Suppressor macrophage treated with lipopolysaccharide for 4 hours (primary cell): Measurements from ENCODE around the gene GOLGA6D.
"Not testable (repeated sequence)": the region's sequence is repeated elsewhere in the genome, so short reads cannot be mapped to it uniquely, and the experiment has no call there.

Source experiments
- DNase-seq: peaks from one replicate; pipeline ENCODE4 v3.0.0-alpha.2; 2020

GOLGA6D gene

GRCh38 chr15:75282572-75282971 lies at the start of gene GOLGA6D:
GOLGA6D (plus strand) TSS chr15:75282835; CDS start chr15:75282876, 41 bp downstream.
- not testable (repeated sequence) for DNase-seq

- DNase-seq: no peak
Observed at GRCh38 chr15:75233504-75234190, 49.0 kb upstream of the GOLGA6D start.

DNA sequence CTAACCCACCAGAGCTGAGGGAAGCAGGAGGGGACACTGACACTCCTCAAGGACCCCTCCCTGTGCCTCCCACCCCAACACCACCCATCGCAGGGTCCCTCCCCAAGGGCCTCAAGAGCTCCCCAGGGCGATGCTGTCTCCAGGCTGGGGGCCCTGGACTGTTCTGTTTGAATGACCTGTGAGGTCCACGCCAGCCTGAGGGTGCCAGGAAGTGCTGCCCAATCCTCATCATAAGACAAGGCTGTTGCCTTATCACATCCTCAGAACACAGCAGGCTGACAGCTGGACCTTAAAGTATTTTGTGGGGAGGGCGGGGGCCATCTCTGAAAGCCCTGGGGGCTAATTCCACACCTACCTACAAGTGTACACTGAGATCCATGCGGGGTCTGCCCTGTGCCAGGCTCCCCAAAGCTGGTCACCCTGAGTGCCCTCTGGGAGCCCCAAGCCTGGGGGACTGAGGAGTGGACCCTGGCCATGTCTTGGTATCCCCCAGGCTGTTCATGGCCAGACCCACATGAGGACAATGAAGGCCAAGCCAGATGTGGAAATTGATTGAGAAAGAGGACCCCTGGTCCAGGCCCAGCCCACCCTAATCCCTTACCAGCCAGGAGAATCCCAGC lies 48.3 kb upstream of the GOLGA6D start:
- DNase-seq: no peak

GRCh38 chr15:75235051-75235673 lies 47.5 kb upstream of the GOLGA6D start:
- DNase-seq: no peak

DNA sequence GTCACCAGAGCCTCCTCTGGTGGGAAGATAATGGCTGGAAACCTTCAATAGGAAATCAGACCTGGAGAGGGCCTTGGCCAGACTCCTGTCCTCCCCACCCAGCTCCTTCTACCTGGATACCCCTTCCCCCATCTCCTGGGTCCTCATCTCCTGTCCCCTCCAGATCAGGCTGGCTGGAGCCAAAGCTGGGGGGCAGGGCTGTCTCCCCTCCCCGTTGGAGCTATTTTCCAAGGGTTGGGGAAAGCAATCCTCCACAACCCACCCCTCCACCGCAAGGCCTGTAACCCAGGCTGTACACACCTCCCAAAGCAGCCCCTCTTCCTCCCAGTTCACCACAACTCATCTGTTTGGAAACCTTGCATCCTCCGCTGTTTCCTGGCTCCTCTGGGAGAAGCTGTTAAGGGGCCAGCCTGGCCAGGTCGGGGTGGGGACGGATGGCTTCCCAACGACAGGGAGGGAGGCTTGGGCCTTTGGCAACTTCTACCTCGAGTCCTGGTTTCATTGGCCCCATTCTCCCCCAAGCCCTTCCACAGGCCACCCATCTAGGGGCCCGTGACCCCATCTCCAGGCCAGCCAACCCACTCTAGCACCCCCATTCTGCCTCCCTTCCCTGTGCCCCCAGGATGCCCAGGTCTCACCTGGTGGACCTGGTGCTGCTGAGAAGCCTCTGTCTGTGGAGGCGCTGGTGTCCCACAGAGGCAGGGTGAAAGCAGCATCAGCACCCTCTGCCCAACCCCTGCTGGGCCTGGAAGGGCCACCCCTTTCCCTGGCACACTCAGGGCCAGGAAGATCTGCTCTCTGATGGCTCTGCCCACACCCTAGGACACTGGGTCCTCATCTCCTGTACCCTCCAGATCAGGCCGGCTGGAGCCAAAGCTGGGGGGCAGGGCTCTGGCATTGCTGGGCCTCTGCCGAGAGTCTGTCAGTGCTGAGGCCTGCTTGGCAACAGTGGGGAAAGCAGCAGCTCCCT lies 46.6 kb upstream of the GOLGA6D start:
- no peak for DNase-seq

DNA sequence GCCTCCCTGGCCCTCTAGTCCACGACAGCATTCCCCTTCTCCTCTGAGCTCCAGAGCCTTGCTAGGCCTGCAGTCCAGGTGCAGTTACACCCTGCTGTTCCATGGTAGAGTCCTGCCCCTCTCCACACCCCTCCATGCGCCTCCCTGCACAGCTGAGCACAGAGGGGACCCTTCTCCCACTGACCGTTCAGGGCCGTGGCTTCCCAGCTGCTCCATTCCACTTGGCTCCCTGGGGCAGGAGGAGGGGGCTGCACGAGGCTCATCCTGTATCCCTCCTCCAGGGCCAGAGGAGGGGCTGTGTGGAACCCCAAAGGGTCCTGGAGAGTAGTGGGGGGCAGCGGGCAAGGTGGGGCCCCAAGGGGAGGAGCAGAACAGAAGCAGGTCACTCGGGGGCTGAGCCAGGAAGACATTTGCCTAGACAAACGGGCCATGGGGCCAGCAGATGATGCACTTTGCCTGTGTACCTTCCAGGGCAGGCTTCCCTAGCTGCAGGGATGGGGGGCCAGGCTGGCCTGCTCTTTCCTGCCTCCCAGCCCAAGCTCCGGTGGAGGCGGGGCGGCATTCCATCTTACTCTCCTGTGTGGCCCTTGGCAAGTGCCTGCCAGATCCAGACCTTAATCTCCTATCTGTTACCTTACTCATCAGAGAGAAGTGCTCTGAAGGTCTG lies 45.2 kb upstream of the GOLGA6D start:
- no peak for DNase-seq

DNA sequence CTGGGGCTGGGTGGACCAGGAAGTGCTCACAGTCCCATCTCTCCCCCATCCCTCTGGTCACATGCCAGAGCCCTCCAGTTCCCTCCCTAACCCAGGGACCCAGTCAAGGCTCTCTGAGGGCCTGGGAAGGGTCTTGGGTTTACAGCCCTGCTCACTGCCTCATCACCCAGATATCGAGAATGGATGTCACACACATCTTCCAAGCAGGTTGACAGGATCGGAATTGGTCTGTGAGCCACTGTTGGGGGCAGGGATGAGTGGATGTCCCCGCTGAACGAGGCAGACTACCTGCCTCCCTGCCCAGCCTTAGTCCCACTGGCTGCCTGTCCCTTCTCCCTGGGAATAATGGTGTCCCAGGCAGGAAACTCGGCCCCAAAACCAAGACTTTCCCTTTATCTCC lies 44.5 kb upstream of the GOLGA6D start:
- no peak for DNase-seq

GRCh38 chr15:75245741-75246140 lies 36.9 kb upstream of the GOLGA6D start:
- not testable (repeated sequence) for DNase-seq

GRCh38 chr15:75248991-75249390 lies 33.6 kb upstream of the GOLGA6D start:
- not testable (repeated sequence) for DNase-seq

GRCh38 chr15:75249726-75250125 lies 32.9 kb upstream of the GOLGA6D start:
- DNase-seq: no peak

GRCh38 chr15:75251343-75251742 lies 31.3 kb upstream of the GOLGA6D start:
- not testable (repeated sequence) for DNase-seq

DNA sequence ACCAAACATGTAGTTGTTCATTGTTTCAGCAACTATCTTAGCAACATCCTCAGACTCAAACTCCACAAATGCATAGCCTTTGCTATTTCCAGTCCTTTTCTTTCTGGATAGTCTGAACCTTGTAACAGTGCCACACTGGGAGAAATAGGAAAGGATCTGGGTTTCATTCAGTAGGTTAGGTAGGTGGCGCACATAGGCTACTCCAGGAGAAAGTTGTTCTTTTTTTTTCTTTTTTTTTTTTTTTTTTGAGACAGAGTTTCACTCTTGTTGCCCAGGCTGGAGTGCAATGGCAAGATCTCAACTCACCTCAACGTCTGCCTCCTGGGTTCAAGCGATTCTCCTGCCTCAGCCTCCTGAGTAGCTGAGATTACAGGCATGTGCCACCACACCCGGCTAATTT lies 30.4 kb upstream of the GOLGA6D start:
- not testable (repeated sequence) for DNase-seq

- not testable (repeated sequence) for DNase-seq
Observed at GRCh38 chr15:75258034-75258433, 24.6 kb upstream of the GOLGA6D start, which contains the start of gene GOLGA6C. GOLGA6C (plus strand) TSS chr15:75258334; CDS start chr15:75258599, 265 bp downstream.

- not testable (repeated sequence) for DNase-seq
Observed at GRCh38 chr15:75258620-75259343, 23.9 kb upstream of the GOLGA6D start.

- not testable (repeated sequence) for DNase-seq
Observed at GRCh38 chr15:75259873-75260272, 22.8 kb upstream of the GOLGA6D start.

DNA sequence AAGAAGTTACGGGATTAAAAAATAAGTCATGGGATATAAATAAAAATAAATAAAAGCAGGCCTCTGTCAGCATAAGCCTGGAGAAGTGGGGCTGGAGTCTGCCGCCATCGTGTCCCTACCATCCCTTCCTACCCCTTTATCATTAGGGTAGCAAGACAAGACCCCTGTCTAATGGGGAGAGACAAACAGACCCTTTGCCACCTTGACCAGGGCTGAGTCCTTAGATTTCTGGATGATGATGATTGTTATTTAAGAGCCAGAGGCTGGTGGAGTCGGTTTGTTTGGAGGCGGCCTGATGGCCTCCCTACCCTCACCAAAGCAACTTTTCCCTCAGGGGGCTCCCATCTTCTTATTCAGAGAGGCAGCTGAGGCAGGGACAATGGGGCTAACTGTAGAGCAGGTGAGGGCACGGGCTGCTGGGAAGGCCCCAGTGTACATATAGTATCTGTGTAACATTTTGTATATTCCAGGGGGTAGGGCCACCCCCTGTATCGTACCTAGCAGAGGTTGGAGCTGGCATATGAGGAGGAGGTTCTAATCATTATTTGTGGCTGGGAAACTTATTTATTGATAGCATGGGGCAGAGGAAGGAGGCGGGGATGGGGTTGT lies 8.8 kb upstream of the GOLGA6D start:
- not testable (repeated sequence) for DNase-seq

- peak; percentile 22 for DNase-seq
Observed at GRCh38 chr15:75274509-75275107, 8.0 kb upstream of the GOLGA6D start.

DNA sequence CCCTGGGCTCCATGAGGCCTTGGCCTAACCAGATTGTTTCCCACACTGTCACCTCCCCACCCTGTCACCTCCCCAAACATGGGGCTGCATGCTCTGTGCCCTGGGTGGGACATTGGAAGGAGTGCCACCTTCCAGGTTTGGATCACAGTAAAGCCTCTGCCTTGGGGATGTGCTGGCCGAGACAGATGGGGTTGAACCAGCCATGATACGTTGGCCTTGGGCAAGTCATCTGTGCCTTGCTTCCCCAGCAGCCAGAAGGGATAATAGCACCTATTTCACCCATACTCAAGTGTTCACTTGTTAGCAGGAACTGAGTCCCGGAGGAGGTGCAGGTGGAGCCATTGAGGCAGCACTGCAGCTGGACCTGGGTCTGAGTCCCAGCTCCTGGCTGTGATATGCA lies 7.0 kb upstream of the GOLGA6D start:
- DNase-seq: not testable (repeated sequence)

GRCh38 chr15:75278497-75278896 lies 4.1 kb upstream of the GOLGA6D start:
- DNase-seq: not testable (repeated sequence)

DNA sequence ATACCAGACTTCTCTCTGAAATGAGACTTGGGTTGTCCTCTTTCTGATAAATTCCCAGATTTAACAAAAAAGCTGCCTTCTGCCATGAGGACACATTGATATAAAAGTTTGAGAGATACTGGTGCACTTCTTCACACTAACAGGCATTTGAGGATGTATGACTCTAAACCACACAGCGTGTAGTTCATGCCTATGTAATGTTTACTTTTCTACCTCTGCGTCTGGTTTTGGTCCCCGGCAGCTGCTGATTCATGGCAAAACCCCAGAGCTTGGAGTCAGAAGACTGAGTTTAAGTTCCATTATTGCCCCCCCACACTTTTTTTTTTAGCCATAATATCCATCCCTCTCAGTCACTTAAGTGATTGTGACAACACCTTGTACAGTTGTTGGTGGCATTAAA lies 1.5 kb downstream of the GOLGA6D start:
- DNase-seq: not testable (repeated sequence)
